ENCODE results near the gene TRPC6.

The TRPC6 gene

DNA sequence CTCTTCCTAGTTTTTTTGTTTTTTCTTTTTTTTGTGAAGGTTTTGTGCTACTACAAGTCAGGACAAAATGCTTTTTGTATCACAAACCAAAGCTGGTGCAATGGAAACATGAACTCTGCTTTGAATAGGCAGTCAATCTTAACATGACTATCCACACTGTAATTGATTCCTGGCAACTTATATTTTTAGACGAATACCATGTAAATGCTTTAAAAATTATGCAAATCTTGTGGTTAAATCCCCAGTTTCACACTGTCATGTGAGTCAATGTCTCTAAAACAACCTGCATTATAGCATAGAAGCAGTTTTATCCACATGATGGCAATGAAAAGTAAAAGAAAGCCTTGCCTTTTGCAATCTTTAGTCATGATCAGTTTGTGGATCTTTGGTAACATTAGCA lies 8.9 kb downstream of the TRPC6 start:
- no peak overlapping the region for H3K4me3 ChIP-seq (ENCODE audit: low read depth, low read length)
- no peak for DNase-seq (ENCODE audit: low read depth)
- TF ChIP-seq, protein P1, sequence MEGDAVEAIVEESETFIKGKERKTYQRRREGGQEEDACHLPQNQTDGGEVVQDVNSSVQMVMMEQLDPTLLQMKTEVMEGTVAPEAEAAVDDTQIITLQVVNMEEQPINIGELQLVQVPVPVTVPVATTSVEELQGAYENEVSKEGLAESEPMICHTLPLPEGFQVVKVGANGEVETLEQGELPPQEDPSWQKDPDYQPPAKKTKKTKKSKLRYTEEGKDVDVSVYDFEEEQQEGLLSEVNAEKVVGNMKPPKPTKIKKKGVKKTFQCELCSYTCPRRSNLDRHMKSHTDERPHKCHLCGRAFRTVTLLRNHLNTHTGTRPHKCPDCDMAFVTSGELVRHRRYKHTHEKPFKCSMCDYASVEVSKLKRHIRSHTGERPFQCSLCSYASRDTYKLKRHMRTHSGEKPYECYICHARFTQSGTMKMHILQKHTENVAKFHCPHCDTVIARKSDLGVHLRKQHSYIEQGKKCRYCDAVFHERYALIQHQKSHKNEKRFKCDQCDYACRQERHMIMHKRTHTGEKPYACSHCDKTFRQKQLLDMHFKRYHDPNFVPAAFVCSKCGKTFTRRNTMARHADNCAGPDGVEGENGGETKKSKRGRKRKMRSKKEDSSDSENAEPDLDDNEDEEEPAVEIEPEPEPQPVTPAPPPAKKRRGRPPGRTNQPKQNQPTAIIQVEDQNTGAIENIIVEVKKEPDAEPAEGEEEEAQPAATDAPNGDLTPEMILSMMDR (IDR thresholded peaks at IDR 0.05; ENCODE audit: low read depth, low read length, missing control alignments): no peak

DNA sequence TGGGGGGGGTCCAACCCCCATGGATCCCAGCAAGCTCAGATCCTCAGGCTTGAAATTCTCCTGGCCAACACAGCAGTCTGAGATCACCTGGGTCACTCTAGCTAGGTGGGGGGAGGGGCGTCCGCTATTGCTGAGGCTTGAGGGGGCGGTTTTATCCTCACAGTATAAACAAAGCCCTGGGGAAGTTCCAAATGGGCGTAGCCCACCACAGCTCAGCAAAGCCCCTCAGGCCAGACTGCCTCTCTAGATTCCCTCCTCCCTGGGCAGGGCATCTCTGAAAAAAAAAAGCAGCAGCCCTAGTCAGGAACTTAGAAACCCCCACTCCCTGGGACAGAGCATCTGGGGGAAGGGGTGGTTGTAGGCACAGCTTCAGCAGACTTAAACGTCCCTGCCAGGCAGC lies 16.7 kb downstream of the TRPC6 start:
- no peak for DNase-seq (ENCODE audit: low read depth)
- H3K4me3 ChIP-seq (ENCODE audit: low read depth, low read length): no peak overlapping the region
- TF ChIP-seq, protein P1 (IDR thresholded peaks at IDR 0.05; ENCODE audit: low read depth, low read length, missing control alignments): no peak

DNA sequence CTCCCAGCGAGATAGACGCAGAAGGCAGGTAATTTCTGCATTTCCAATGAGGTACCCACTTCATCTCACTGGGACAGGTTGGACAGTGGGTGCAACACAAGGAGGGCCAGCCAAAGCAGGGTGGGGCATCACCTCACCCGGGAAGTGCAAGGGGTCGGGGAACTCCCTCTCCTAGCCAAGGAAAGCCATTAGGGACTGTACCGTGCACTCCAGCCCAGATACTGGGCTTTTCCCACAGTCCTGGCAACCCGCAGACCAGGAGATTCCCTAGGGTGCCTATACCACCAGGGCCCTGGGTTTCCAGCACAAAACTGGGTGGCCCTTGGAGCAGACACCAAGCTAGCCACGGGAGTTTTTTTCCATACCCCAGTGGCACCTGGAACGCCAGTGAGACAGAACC lies 17.2 kb downstream of the TRPC6 start:
- no peak overlapping the region for H3K4me3 ChIP-seq (ENCODE audit: low read depth, low read length)
- no peak for DNase-seq (ENCODE audit: low read depth)
- TF ChIP-seq, protein P1 (IDR thresholded peaks at IDR 0.05; ENCODE audit: low read depth, low read length, missing control alignments): no peak

DNA sequence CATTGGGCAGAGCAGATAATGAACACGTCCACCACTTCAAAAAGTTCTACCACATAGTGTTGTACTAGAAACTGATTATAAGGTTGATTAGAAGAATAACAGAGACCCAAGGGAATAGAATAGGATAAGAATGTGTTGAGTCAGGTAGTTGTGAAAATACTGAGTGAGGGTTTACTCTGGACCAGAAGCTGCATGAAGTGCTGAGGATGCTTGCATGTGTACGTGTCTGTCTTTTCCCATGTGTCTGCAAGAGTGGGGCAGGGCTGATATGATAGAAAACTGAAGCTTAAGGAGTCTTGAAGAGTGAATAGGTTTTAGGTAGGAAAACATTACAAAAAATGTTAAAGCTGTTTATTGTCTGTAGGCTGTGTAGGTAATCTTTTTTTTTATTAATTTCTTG lies 20.6 kb downstream of the TRPC6 start:
- no peak for DNase-seq (ENCODE audit: low read depth)
- H3K4me3 ChIP-seq (ENCODE audit: low read depth, low read length): no peak overlapping the region
- TF ChIP-seq, protein P1 (IDR thresholded peaks at IDR 0.05; ENCODE audit: low read depth, low read length, missing control alignments): no peak

DNA sequence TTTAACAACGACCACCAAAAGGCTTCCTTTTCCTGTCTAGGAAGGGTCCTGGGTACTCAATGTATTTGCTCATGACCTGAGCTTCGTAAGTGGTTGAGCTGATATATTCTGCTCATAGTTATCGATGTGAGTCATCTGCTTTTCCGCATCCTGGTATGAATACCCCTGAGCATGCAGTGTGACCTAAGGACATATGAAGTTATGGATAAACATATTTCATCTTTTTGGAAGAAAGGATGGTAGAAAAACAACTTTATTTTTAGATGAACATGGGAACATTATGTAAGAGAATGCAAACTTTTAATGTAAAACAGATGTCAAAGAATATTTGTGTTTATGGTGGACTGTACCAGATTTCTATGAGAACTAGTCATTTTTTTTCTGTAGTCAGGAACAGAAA lies 28.4 kb downstream of the TRPC6 start:
- TF ChIP-seq, protein P1 (IDR thresholded peaks at IDR 0.05; ENCODE audit: low read depth, low read length, missing control alignments): no peak
- no peak overlapping the region for H3K4me3 ChIP-seq (ENCODE audit: low read depth, low read length)
- no peak for DNase-seq (ENCODE audit: low read depth)

DNA sequence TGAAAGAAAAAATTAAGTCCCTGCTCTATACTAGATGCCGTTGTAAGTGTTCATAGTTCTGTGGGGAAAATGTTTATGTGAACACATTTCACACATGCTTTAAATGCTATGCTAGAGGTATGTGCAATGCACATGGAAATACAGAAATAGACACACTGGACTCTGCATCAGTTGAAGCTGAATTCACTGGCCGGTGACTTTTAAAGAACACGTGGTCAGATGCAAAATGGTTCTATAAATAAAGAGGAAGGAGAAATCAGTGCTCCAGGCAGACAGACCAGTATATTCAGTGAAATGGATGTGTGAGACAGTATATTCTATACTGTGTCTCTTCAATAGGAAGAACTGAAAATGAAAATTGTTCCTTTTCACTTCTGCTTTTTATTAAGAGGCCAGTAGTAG lies 29.9 kb downstream of the TRPC6 start:
- H3K4me3 ChIP-seq (ENCODE audit: low read depth, low read length): no peak overlapping the region
- TF ChIP-seq, protein P1 (IDR thresholded peaks at IDR 0.05; ENCODE audit: low read depth, low read length, missing control alignments): no peak
- DNase-seq (ENCODE audit: low read depth): peak; percentile 38

DNA sequence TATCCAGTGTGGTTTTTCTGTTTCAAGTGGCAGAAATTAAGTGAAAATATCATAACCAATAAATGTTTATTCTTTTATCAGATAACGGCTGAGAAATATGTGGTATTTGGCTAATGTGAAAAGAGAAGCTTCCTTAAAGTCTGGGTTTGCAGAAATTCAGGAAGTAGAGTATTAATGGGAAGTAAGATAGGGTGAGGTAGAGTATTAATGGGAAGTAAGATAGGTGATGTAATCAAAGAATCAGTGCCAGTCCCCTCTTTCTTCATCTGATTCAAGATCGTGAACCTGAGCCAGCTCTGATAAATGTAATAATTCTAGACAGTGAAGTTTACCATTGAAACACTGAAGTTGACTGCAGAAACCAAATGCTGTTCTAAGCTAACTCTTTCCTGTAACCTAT lies 30.9 kb downstream of the TRPC6 start:
- TF ChIP-seq, protein P1 (IDR thresholded peaks at IDR 0.05; ENCODE audit: low read depth, low read length, missing control alignments): no peak
- DNase-seq (ENCODE audit: low read depth): no peak
- no peak overlapping the region for H3K4me3 ChIP-seq (ENCODE audit: low read depth, low read length)

All from GM12864 (cell line).